ENCODE data around the gene PRTFDC1. TPM values are rescaled to one million over a fixed set of nuclear protein-coding genes. Genes with fewer than 3 reads are reported as not detected.

PRTFDC1 gene
- total and polyA plus RNA-seq, 2 of the 8 experiments (the other 6 are each of a cell fraction or from before 2014, with no cell fraction given), result 5.9 to 6.6 TPM

DNA sequence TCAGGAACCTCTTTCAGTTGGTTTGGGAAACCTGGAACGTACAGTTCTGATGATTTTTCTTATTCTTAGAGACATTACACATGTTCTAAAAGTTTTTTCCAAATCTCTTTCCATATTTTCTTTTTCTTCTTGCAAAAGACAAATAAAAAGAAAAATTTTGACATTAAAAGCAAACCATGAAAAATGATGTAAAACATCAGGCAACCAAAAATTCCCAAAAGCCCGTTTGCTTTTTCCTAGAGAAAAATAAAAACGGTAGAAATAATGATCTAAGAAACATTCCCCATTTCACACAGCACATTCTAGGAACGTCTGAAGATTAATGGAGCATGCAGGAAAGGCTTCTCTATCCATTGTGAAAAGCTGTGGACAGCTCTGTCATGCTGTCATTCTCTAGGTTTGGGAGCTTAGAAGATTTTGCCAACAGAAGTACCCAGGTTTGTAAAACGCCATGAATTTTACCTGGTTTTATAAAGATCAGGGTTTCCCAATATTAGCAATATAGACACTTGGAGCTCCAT lies 11.2 kb upstream of the PRTFDC1 start:
- CTCF ChIA-PET (ENCODE audit: partially characterized antibody), result interaction anchor here (1.1 kb wide), 1 partner anchor 118 kb away, joined by 3 read pairs; no protein-coding TSS in a partner anchor
- Histone ChIP-seq H2AK5ac (ENCODE audit: low read depth, low read length) (no peak overlapping the region), H2BK5ac (ENCODE audit: low read depth, low read length) (no peak overlapping the region), H3K4me2 (ENCODE audit: insufficient read depth in 1 of 2, low read depth in 2 of 2, low read length in 2 of 2) (no peak overlapping the region), H3K23me2 (ENCODE audit: low read depth, low read length) (peaks cover 4% of the 10 kb centered on the region; the same call in 1 of the 2 replicates), H3K79me1 (ENCODE audit: low read depth, low read length) (no peaks in the 10 kb centered on the region), H3K9ac (replicated peaks in 1 of 4; ENCODE audit: extremely low read depth in 1 of 4, low read depth in 3 of 4, low read length in 3 of 4) (no peak overlapping the region), H2BK120ac (replicated peaks; ENCODE audit: low read depth, low read length) (no peak overlapping the region), H4K20me1 (replicated peaks in 1 of 2; ENCODE audit: control insufficient read depth in 1 of 2, insufficient read depth in 2 of 2, low read length in 2 of 2) (peaks cover 0 to 4% of the 10 kb centered on the region in 2 experiments), H3K4ac (replicated peaks; ENCODE audit: insufficient read length, low read depth, low read length) (no peak overlapping the region), H4K8ac (ENCODE audit: extremely low read depth, insufficient read depth, low read length) (no peak overlapping the region), H3K9me3 (ENCODE audit: insufficient read depth in 2 of 2, low read depth in 1 of 2, low read length in 1 of 2) (no peaks in the 10 kb centered on the region), H3K27me3 (replicated peaks in 1 of 4; ENCODE audit: control insufficient read depth in 3 of 4, extremely low read depth in 1 of 4, insufficient read depth in 3 of 4, low read length in 3 of 4) (no peaks in the 10 kb centered on the region), H3K4me3 (ENCODE audit: extremely low read depth in 1 of 4, insufficient read depth in 2 of 4, low read depth in 3 of 4, low read length in 4 of 4) (no peak overlapping the region), H3K36me3 (ENCODE audit: control insufficient read depth in 2 of 4, insufficient read depth in 4 of 4, low read length in 3 of 4) (no peaks in the 10 kb centered on the region), H3K79me2 (ENCODE audit: control insufficient read depth in 1 of 2, insufficient read depth in 2 of 2, low read length in 2 of 2) (no peaks in the 10 kb centered on the region), H3K27ac (ENCODE audit: low read depth, low read length) (no peak overlapping the region), H4K91ac (replicated peaks; ENCODE audit: insufficient read length, low read length) (no peak overlapping the region), H4K5ac (ENCODE audit: insufficient read length, low read depth, low read length) (no peak overlapping the region), H2AFZ (ENCODE audit: low read length) (no peak overlapping the region), H3K18ac (ENCODE audit: extremely low read depth, low read length) (no peak overlapping the region), H3K4me1 (replicated peaks in 1 of 4; ENCODE audit: control insufficient read depth in 3 of 4, insufficient read depth in 4 of 4, low read length in 3 of 4) (peaks cover 0 to 3% (median 3%) of the 10 kb centered on the region in 4 experiments; a peak in 2 of 7 replicates), H3K56ac (replicated peaks; ENCODE audit: insufficient read length, low read depth, low read length) (no peak overlapping the region), H3K14ac (ENCODE audit: insufficient read length) (no peak overlapping the region), H3K23ac (ENCODE audit: insufficient read length) (no peak overlapping the region), H2BK12ac (ENCODE audit: low read depth, low read length) (no peak overlapping the region), H2BK20ac (ENCODE audit: low read length) (no peak overlapping the region), H2BK15ac (ENCODE audit: low read length) (no peak overlapping the region)
- no peak for FAIRE-seq
- POLR2A ChIA-PET (ENCODE audit: partially characterized antibody), result interaction anchor here (1.2 kb wide), 1 partner anchor 9 kb away, joined by 3 read pairs; no protein-coding TSS in a partner anchor
- DNase-seq (ENCODE audit: low read depth in 1 of 2, low spot score in 2 of 2), result no peak
- WGBS, 2 experiments (ENCODE audit: extremely low coverage in 1 of 2, insufficient coverage in 1 of 2, insufficient read length in 1 of 2, insufficient replicate concordance in 2 of 2, low coverage in 1 of 2, low lambda C conversion rate in 2 of 2, missing lambda C conversion rate in 1 of 2), result 87% methylated on average over 5 of the region's 5 CpGs; no CpG with 5 or more reads in 1 of the 2 experiments
- TF ChIP-seq ZNF274 (IDR thresholded peaks at IDR 0.05; ENCODE audit: borderline replicate concordance, extremely low read depth, low read length), result no peak
- TF ChIP-seq KDM5A (IDR thresholded peaks at IDR 0.05; ENCODE audit: low read length), result no peak
- no peak for TF ChIP-seq ATF2 (IDR thresholded peaks at IDR 0.05; ENCODE audit: low read length)

Measured in H1 (cell line).